GM18519 (cell line): ENCODE measurements around the gene RNU1-1.
"Not testable (repeated sequence)": the region's sequence is repeated elsewhere in the genome, so short reads cannot be mapped to it uniquely, and the experiment has no call there.

Experiments used
- ATAC-seq: cut with Tn5 transposase; IDR thresholded peaks from one replicate; pipeline ENCODE4 v1.9.1; 2021; ENCODE audit warnings: mild to moderate bottlenecking, moderate library complexity; ENCODE audit not compliant: unreplicated experiment, low FRiP score

RNU1-1 gene

DNA sequence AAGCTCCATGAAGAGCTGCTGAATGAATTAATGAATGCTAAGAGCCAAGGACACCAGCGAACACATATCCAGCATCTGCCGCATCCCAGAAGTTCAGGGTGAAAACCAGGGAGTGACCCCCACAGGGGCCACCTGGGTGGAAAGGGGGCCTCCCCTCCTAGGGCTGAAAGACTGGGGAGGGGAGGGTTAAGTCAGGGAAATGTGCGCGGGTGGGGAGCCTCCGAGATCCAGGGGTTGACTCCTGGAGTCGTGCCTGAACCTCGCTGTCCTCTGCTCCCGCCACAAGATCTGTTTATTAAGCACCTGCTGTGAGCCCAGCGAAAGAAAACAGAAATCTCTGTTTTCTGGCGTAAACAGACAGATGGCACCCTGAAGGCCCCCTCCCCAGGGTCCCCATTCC is 16.0 kb downstream of the RNU1-1 start:
- ATAC-seq = not testable (repeated sequence)

DNA sequence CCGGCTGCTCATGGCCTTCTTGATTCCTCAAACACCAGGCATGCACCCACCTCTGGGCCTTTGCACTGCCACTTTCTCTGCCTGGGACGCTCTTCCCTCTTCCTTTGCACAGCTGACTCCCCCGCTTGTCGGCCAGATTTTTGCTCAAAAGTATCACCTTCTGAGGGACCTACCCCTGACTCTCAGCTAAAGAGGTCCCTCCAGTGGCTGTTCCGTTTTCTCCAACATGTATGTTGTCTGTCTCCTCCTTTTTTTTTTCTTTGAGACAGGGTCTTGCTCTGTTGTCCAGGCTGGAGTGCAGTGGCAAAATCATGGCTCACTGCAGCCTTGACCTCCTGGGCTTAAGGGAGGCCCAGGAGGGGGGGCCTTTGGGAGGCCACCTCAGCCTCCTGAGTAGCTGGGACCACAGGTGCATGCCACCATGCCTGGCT is 16.6 kb downstream of the RNU1-1 start:
- not testable (repeated sequence) for ATAC-seq

DNA sequence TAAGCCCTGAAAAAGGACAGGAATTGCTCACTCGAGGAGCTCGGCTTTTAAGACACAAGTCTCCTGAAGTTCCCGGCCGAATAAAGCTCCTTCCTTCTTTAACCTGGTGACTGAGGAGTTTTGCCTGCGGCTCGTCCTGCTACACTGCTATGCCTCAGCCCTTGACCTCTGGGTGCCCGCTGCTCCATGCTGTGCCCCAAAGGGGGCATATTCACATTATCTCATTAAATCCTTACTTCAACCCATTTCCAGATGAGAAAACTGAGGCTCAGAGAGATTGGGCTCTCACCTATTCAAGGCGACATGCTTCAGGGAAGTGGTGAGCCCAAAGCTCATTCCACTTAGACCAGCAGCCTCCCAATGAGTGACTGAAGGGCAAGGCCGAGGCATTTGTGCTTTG is 20.4 kb downstream of the RNU1-1 start:
- ATAC-seq = not testable (repeated sequence)

DNA sequence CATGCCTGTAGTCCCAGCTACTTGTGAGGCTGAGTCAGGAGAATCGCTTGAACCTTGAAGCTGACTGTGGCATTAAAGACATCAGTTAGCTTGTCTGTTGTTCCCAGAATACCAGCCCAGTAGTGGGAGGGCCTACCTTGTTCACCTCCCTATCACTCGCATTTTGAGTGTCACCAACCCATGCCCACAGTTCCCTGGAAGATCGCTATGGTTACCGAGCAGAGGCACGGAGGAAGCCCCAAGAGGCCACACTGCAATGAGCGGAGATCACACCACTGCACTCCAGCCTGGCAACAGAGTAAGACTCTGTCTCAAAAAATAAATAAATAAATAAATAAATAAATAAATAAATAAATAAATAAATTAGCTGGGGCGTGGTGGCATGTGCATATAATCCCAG is 21.1 kb downstream of the RNU1-1 start:
- not testable (repeated sequence) for ATAC-seq

DNA sequence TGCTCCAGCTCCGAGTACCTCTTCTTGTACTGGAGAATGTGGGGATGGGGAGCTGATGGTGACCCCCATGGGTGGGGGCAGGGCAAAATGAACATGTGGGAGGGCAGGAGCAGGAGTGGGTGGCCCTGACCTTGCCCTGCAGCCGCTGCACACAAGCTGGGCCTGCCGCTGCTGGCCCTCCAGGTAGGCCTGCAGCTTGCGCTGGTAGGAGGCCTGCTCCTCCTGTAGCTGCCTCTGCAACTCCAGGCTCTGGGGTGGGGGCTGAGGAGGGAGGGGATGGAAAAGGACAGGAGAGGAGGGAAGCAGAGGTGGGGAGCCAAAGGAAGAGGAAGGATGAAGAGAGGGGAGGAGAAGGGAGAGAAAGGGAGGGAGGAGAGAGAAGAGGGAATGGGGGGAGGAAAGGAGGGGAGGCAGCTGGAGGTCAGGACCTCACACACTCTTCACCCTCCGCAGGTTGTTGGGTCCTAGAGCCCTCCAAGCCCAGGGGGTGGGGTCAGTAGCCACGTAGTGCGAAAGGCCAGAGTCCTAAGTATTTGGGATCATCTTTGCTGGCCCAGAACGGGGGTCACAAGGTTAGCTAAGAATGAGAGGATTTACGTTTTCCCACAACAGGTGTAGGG is 22.9 kb downstream of the RNU1-1 start:
- ATAC-seq = no peak

DNA sequence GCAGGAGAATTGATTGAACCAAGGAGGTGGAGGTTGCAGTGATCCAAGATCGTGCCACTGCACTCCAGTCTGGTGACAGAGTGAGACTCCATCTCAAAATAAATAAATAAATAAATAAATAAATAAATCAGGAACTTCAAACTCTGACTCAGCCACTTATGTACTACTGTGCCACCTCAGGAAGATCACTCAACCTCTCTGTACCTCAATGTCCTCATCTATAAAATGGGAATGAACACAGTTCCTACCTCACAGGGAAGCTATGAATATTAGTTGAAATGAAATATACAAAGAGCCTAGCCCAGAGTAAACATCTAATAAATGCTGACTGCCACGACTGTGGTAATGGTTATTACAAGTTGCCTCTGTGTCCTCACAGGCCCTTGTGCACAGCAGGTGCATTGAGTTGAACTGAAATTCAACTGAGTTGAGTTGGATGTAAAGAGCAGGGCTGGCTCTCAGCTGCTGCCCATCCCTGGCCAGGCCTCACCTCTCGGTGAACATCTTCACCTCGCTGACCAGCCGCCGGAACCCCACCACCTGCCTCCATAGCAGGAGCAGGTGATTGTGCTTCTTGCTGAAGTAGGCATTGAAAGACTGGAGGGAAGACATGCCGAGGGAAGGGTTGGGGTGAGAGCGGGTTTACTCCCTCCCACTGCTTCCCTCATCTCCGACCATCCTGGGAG is 24.7 kb downstream of the RNU1-1 start:
- ATAC-seq = not testable (repeated sequence)

DNA sequence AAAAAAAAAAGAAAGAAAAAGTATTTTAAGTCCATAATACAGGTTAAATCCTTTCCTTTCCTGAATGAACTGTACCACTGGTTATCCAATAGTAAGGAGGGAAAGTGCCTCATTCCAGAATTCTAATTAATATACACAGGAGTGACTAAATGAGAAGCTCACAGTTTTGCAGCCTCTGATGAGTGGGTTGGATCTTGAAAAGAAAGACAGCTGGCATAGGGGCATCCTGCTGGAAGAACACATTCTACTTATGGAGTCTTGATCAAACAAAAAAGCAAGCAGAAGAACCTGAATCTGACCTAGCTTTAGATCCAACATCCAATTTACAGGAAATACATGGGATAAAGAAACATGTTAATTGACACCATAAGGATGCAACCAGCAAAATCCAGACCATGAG is 27.1 kb downstream of the RNU1-1 start:
- not testable (repeated sequence) for ATAC-seq

DNA sequence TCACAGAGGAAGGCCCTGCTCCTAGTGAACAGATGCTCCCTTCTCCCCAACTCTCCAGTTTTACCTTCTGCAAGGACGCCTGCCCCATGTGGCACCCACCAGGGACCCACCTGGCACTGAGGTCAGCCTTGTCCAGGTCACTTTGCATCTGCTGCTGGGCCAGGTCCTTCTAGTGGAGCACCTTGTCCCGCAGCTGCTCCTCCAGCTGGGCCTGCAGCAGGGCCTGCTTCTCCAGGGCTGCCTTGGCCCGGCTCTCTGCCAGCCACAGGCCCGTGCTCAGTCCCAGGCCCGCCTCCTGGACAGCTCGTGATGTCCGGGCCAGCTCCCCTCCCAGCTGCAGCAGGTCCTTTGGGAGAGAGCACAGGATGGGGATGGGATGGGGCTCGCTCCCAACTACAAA is 27.8 kb downstream of the RNU1-1 start:
- not testable (repeated sequence) for ATAC-seq

DNA sequence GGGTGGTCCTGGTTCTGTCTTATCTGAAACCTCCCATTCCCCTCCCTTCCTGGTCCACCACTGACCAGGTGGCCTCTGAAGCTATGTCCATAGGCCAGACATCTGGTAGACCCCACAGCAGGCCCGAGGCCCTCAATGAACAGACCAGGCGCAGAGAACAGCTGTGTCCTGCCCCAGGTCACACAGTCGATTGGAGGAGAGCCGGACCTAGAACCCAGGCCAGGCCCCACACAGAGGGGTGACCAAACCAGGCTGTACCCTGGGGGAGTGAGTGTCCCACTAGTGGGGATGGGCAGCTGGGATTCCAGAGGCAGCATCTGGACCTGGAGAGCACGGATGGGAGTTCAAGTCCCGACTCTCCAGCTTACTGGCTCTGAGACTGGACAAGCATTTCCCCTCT is 29.2 kb downstream of the RNU1-1 start:
- ATAC-seq = no peak

DNA sequence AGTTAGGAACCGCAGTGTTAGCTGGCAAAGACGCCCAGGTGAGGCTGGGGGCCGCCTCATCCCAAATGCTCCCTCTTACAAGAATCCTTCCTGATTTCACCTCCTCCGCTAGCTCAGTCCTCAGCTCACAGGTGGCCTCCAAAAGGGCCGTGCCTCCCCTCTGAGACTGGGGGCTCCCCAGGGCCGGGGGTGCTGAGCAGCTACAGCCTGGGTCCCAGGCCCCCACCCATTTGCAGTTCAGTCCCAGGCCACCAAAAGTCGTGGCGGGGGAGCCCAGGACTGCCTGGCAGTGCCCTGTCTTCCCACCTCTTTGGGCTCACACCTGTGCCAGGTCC is 29.6 kb downstream of the RNU1-1 start:
- ATAC-seq = no peak

DNA sequence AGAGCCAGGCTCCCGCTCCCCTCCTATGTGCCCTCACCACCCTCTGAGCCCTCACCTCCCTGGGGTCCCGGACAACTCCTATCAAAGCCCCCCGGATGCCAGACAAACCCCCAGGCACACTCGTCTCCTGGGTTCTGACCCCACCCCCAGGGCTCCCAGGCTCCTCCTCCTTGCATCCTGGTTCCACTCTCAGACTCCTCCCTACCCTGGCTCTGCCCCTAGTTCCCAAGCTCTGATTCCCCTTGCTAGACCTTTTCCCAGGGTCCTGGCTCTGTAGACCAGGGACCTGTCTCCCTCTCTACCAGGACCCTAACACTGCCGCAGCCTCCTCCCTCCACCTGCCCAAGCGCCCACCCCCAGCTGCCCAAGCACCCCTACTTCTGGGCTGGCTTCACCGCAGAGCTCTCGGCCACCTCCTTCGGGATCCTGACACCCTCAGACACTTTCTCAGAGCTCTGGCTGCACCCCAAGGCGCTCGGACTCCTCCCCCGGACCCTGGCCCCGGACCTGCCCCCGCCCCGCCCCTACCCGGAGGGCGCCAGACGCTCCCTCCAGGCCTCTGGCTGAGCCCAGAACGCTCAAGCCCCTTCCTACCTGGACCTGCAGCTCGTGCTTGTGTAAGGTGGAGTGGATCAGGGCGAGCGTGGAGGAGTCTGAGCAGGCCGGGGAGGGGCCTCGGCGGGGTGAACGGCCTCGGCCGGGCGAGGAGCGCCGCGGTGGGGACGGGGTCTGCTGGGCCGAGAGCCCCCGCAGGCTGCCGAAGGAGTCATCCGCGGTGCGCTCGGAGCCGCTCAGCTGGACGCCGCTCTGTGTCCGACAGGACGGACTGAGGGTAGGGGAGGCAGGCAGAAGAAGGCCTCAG is 30.2 kb downstream of the RNU1-1 start:
- not testable (repeated sequence) for ATAC-seq

DNA sequence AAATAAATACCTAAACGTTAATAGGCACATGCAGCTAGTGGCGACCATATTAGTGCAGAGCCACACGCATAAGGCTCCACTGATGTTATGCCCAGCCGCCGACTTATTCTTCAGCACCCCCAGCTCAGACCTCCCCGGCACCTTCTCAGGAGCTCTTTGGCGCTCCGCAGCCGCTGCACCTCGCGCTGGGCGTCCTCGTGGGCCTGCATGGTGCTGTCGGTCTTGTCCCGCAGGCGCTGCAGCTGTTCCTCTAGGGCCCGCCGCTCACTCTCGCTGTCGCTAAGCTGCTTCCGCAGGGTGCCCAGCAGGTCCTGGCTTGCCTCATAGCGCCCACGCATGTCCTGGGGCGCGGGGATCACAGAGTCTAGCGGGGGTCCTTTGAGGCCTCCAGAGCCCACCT is 30.9 kb downstream of the RNU1-1 start:
- ATAC-seq = not testable (repeated sequence)

DNA sequence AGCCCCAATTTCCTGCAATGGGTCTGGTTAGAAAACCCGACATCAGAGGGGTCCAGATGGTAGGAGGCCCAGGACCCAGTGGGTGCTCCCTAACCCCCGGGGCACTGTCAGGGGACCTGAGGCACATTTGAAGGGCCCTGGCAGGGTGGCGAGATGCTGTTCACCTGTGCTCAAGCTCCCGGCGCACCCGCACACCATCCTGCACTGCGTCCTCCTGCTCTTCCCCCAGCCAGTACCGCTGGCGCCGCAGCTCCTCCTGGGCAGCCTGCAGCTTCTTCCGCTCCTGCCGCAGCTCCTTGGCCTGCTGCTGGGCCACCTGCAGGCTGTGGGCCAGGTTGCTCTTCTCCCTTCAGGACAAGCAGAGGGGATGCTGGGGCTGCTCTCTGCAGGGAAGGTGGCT is 36.0 kb downstream of the RNU1-1 start:
- no peak for ATAC-seq

DNA sequence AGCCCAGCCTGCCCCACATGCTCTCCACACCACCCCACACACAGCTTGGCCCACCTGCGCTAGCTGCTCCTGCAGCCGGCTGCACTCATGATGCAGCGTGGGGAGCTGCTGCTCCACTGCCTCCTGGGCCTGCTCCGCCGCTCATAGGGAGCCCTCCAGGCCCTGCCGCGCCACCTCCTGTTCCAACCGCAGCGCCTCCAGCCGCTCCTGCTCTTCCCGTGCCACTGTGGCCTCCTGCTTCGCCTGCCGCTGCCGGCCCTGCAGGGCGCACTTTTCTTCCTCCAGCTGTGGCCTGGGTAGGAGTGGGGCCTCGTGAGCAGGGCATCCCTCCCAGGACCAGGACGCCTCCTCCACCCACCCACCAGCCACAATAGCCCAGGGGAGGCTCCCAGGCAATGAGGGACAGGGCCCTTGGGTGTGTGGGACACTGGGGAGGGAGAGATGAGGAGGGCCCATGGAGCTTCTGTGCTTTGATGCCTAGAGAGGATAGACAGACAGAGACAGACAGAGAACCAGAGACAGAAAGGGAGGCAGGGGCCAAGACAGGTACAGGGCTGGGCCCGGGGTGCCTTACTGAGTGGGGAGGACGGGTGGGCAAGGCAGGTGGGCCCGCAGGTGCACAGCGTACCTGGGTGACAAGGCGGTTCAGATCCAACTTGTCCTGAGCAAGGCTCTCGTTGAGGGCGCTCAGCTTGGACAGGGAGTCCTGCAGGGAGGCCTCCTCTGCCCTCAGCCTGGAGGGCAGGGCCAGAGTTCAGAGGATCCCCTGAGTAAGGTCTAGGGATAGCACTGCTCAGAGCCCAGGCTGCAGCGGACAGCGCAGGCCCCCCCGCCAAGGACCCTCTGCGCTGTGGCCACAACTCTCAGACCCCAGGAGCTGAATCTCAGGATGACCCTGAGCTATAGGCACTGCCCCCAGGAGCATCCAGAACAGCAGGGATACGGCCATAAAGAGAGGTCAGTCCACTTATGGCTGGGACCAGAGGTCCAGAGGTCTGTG is 38.0 kb downstream of the RNU1-1 start:
- ATAC-seq = not testable (repeated sequence)

DNA sequence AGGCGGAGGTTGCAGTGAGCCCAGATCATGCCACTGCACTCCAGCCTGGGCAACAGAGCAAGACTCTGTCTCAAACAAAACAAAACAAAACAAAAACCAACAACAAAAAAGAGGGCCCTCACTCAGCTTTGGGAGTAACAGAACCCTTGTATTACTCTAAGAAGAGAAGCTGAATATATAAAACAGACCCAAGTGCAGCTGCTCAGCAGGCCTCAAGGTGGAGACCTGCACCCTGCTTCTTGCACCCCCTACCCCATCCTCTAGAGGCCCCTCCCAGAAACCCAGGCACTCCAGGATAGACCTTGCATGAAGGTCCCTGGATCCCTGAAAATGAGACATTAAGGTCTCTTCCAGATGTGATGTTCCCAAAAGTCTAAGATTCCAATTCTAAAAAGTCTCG is 39.2 kb downstream of the RNU1-1 start:
- ATAC-seq = not testable (repeated sequence)

DNA sequence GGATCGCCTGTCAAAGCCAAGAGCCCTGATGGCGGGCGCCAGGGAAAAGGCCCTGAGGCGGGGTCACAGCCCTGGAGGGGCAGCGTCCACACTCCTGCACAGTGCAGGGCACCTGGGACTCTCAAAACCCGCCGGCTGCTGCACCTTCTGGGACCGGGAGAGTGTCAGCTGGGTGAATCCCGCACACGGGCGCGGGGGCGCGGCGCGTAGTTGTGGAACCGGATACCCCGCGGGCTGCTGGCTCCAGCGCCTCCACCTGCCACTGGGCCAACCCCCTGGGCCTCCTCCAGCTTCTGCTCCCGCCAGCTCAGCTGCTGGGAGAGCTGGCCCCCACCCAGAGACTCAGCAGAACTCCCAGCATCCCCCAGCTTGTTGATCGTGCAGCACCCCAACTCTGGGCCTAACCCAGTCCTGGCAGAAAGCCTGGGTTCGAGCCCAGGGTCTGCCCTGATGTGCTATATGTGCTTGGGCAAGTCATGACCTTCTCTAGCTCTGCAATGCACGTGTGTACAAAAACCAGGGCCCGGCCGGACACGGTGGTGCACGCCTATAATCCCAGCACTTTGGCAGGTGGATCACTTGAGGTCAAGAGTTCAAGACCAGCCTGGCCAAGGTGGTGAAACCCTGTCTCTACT is 39.8 kb downstream of the RNU1-1 start:
- ATAC-seq = no peak

DNA sequence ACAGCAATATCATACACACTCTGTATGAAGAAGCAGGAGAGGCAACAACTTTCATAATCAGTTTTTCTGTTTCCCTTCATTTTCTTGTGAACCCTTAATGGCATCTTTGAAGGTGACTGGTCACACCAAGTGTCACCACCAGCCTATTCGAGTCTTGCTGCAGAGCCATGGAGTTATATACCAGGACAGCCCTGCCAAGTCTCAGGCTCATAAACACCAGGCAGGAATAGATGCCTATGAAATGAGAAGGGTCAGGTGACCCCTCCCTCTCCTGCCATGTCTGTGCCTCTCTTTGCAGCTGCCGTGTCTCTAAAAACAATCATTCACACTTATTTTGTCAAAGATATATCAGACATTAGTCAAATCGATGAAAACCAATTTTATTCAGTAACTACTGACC is 45.5 kb downstream of the RNU1-1 start:
- no peak for ATAC-seq

DNA sequence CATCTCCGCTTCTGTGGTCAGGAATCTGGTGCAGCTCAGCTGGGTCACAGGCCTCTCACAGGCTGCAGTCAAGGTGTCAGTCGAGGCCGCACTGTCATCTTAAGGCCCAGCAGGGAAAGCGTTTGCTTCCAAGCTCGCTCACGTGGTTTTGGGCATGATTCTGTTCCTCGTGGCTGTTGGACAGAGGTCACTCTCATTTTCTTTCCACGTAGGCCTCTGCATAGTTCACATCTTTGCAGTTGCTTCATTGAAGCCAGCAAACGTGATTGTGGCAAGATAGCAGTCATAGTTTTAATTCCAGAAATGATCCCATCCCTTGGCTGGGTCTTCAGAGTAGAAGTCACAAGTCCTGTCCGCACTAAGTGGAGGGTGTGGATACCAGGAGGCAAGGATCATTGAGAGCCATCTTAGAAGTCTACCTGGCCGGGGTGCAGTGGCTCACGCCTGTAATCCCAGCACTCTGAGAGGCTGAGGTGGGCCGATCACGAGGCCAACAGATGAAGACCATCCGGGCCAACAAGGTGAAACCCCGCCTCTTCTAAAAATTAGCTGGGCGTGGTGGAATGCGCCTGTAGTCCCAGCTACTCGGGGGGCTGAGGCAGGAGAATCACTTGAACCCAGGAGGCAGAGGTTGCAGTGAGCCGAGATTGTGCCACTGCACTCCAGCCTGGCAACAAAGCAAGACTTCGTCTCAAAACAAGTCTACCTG is 49.0 kb downstream of the RNU1-1 start:
- no peak for ATAC-seq
